Neuronal stem cell (in vitro differentiated cells): Measurements from ENCODE around the gene KIF21B.
A peak's percentile ranks its signal among the peaks of the same experiment; 100 is the strongest.

Experiments
- DNase-seq: peaks from one replicate; pipeline ENCODE4 v3.0.0-alpha.2; 2013; ENCODE audit warnings: low spot score
- H2AFZ ChIP-seq: one replicate; pipeline ENCODE4 v1.6.1; 2013; ENCODE audit warnings: mild to moderate bottlenecking, low read length, inconsistent platforms
- H2AK5ac ChIP-seq: 2 replicates; pipeline ENCODE4 v1.6.1; 2013; ENCODE audit warnings: low read depth, mild to moderate bottlenecking, inconsistent platforms, low read length, moderate library complexity, mixed read lengths
- H2BK120ac ChIP-seq: 2 replicates; pipeline ENCODE4 v1.6.1; 2013; ENCODE audit warnings: low read depth, mild to moderate bottlenecking, inconsistent platforms, low read length, moderate library complexity, mixed read lengths
- H2BK12ac ChIP-seq: one replicate; pipeline ENCODE4 v1.6.1; 2013; ENCODE audit warnings: low read length, inconsistent platforms
- H2BK15ac ChIP-seq: 2 replicates; pipeline ENCODE4 v1.6.1; 2013; ENCODE audit warnings: mild to moderate bottlenecking, low read length, inconsistent platforms, mixed read lengths
- H2BK5ac ChIP-seq: one replicate; pipeline ENCODE4 v1.6.1; 2013; ENCODE audit warnings: inconsistent platforms, mild to moderate bottlenecking, low read length, moderate library complexity
- H3K14ac ChIP-seq: one replicate; pipeline ENCODE4 v1.6.1; 2013; ENCODE audit warnings: low read length, inconsistent platforms
- H3K18ac ChIP-seq: 2 replicates; pipeline ENCODE4 v1.6.1; 2013; ENCODE audit warnings: low read length, inconsistent platforms
- H3K23ac ChIP-seq: 2 replicates; pipeline ENCODE4 v1.6.1; 2013; ENCODE audit warnings: low read depth, mild to moderate bottlenecking, mixed read lengths, low read length, inconsistent platforms; ENCODE audit not compliant: poor library complexity
- H3K27ac ChIP-seq: replicated peaks from 3 replicates; pipeline ENCODE4 v1.5.1; 2013; ENCODE audit warnings: low read length, inconsistent platforms
- H3K27me3 ChIP-seq, 3 experiments: 2 replicates each; pipeline ENCODE4 v1.6.1; 2013; ENCODE audit warnings: low read length in 3 of 3, mild to moderate bottlenecking in 2 of 3, inconsistent platforms in 1 of 3, low read depth in 1 of 3, mixed read lengths in 1 of 3, moderate library complexity in 1 of 3; ENCODE audit not compliant: control insufficient read depth in 3 of 3, insufficient read depth in 3 of 3
- H3K36me3 ChIP-seq, 2 donors: replicated peaks in 1 of 2; 2 replicates each; pipeline ENCODE4 v1.6.1; 2013; ENCODE audit warnings: low read length in 2 of 2; ENCODE audit not compliant: control insufficient read depth in 2 of 2, insufficient read depth in 2 of 2
- H3K4ac ChIP-seq: 2 replicates; pipeline ENCODE4 v1.6.1; 2013; ENCODE audit warnings: inconsistent platforms, mild to moderate bottlenecking, low read length, moderate library complexity
- H3K4me1 ChIP-seq, 2 donors: 1 replicate in 1 of 2; 2 replicates in 1 of 2; pipeline ENCODE4 v1.6.1; 2013; ENCODE audit warnings: low read length in 2 of 2, low read depth in 1 of 2; ENCODE audit not compliant: control insufficient read depth in 2 of 2, insufficient read depth in 1 of 2
- H3K4me2 ChIP-seq: one replicate; pipeline ENCODE4 v1.6.1; 2013; ENCODE audit warnings: mild to moderate bottlenecking, low read length, inconsistent platforms; ENCODE audit not compliant: insufficient read depth, poor library complexity, severe bottlenecking
- H3K4me3 ChIP-seq, 2 donors: 2 replicates each; pipeline ENCODE4 v1.5.1; 2013; ENCODE audit warnings: low read length in 2 of 2, mild to moderate bottlenecking in 2 of 2, inconsistent platforms in 1 of 2, moderate library complexity in 1 of 2
- H3K79me1 ChIP-seq: one replicate; pipeline ENCODE4 v1.6.1; 2013; ENCODE audit warnings: low read depth, mild to moderate bottlenecking, inconsistent platforms, low read length, moderate library complexity
- H3K9ac ChIP-seq: one replicate; pipeline ENCODE4 v1.6.1; 2013; ENCODE audit warnings: mild to moderate bottlenecking, low read depth, low read length, inconsistent platforms; ENCODE audit not compliant: poor library complexity
- H3K9me3 ChIP-seq, 2 donors: replicated peaks in 1 of 2; 2 replicates each; pipeline versions ENCODE3 to v1.6.1; 2013; ENCODE audit warnings: low read length in 2 of 2, mild to moderate bottlenecking in 2 of 2, inconsistent platforms in 1 of 2, low read depth in 1 of 2, mixed read lengths in 1 of 2, moderate library complexity in 1 of 2; ENCODE audit not compliant: control insufficient read depth in 2 of 2, insufficient read depth in 1 of 2
- H4K8ac ChIP-seq: one replicate; pipeline ENCODE4 v1.6.1; 2013; ENCODE audit warnings: low read depth, mild to moderate bottlenecking, inconsistent platforms, low read length, moderate library complexity
- H4K91ac ChIP-seq: one replicate; pipeline ENCODE4 v1.6.1; 2013; ENCODE audit warnings: low read length, low read depth, mild to moderate bottlenecking, inconsistent platforms; ENCODE audit not compliant: poor library complexity
- whole genome bisulfite sequencing, 2 donors: extraction: QIAGEN DNeasy Blood & Tissue Kit; methylation state at CpG; one replicate each; pipeline ENCODE4 v1.1.7; 2013; ENCODE audit warnings: missing lambda C conversion rate in 2 of 2, mixed read lengths in 1 of 2; ENCODE audit not compliant: insufficient read length in 2 of 2, insufficient replicate concordance in 1 of 2; ENCODE audit errors: extremely low coverage in 2 of 2; 5-methylcytosine and 5-hydroxymethylcytosine counted together

The KIF21B gene

GRCh38 chr1:200999667-201000066, 23.8 kb downstream of the KIF21B start:
- Histone ChIP-seq H4K91ac (no peak overlapping the region), H3K23ac (peak overlapping the region; percentile 52), H3K79me1 (peaks cover 2% of the 10 kb centered on the region), H2BK12ac (no peak overlapping the region), H2AFZ (no peak overlapping the region), H2BK120ac (no peak overlapping the region), H3K9ac (no peak overlapping the region), H3K4me2 (no peak overlapping the region), H2AK5ac (no peak overlapping the region), H3K4ac (no peak overlapping the region), H3K4me1 (no peaks in the 10 kb centered on the region), H3K4me3 (no peak overlapping the region), H3K14ac (peak overlapping the region; percentile 5), H3K18ac (no peak overlapping the region), H3K36me3 (peaks cover 8 to 77% of the 10 kb centered on the region in 2 donors), H3K27me3 (no peaks in the 10 kb centered on the region), H3K9me3 (no peaks in the 10 kb centered on the region), H2BK5ac (no peak overlapping the region), H4K8ac (peak overlapping the region; percentile 30), H3K27ac (no peak overlapping the region), H2BK15ac (no peak overlapping the region)
- WGBS, 2 donors: no CpG with 5 or more reads among the region's 14 CpGs
- no peak for DNase-seq

- no peak overlapping the region for H2BK15ac ChIP-seq
- H3K9ac ChIP-seq: no peak overlapping the region
- H2AK5ac ChIP-seq: no peak overlapping the region
- H2BK12ac ChIP-seq: no peak overlapping the region
- H3K18ac ChIP-seq: no peak overlapping the region
- no peak overlapping the region for H3K23ac ChIP-seq
- H3K4ac ChIP-seq: no peak overlapping the region
- no peaks in the 10 kb centered on the region for H3K9me3 ChIP-seq
- peak overlapping the region; percentile 4 for H2BK5ac ChIP-seq
- H3K4me3 ChIP-seq: no peak overlapping the region
- peaks cover 6 to 70% of the 10 kb centered on the region in 2 donors for H3K36me3 ChIP-seq
- H3K27ac ChIP-seq: no peak overlapping the region
- H3K4me2 ChIP-seq: no peak overlapping the region
- H3K27me3 ChIP-seq: no peaks in the 10 kb centered on the region
- H4K8ac ChIP-seq: no peak overlapping the region
- H4K91ac ChIP-seq: no peak overlapping the region
- H3K4me1 ChIP-seq: peaks cover 0 to 6% of the 10 kb centered on the region in 2 donors
- DNase-seq: no peak
- no CpG with 5 or more reads among the region's 16 CpGs for WGBS, 2 donors
- peaks cover 2% of the 10 kb centered on the region for H3K79me1 ChIP-seq
- H3K14ac ChIP-seq: no peak overlapping the region
- no peak overlapping the region for H2AFZ ChIP-seq
- H2BK120ac ChIP-seq: no peak overlapping the region
Measured at GRCh38 chr1:200998323-200998722, 25.2 kb downstream of the KIF21B start.

- Histone ChIP-seq H3K9me3 (no peaks in the 10 kb centered on the region), H2BK120ac (no peak overlapping the region), H2AK5ac (peak overlapping the region; percentile 78), H3K27ac (no peak overlapping the region), H2BK15ac (no peak overlapping the region), H3K4me1 (peaks cover 0 to 17% of the 10 kb centered on the region in 2 donors), H3K27me3 (no peaks in the 10 kb centered on the region), H2AFZ (no peak overlapping the region), H3K79me1 (no peaks in the 10 kb centered on the region), H3K36me3 (peaks cover 25 to 83% of the 10 kb centered on the region in 2 donors), H2BK5ac (no peak overlapping the region), H3K9ac (no peak overlapping the region), H2BK12ac (no peak overlapping the region), H3K4ac (no peak overlapping the region), H3K4me3 (peak overlapping the region in 1 of 2 donors; percentile 43), H3K4me2 (no peak overlapping the region), H4K91ac (no peak overlapping the region), H3K18ac (peak overlapping the region; percentile 20), H4K8ac (peak overlapping the region; percentile 10), H3K23ac (peak overlapping the region; percentile 17), H3K14ac (no peak overlapping the region)
- WGBS, 2 donors: no CpG with 5 or more reads among the region's 4 CpGs
- no peak for DNase-seq
Measured at GRCh38 chr1:200992382-200993048, 31.0 kb downstream of the KIF21B start.

- Histone ChIP-seq H3K14ac (peak overlapping the region; percentile 63), H3K4ac (no peak overlapping the region), H2BK5ac (no peak overlapping the region), H2AK5ac (peak overlapping the region; percentile 83), H3K79me1 (no peaks in the 10 kb centered on the region), H3K4me3 (peak overlapping the region in 1 of 2 donors; percentile 10), H3K9me3 (no peaks in the 10 kb centered on the region), H3K27ac (peak overlapping the region; percentile 39), H2BK15ac (no peak overlapping the region), H3K27me3 (no peaks in the 10 kb centered on the region), H2BK12ac (no peak overlapping the region), H3K4me2 (no peak overlapping the region), H4K8ac (no peak overlapping the region), H2AFZ (no peak overlapping the region), H3K36me3 (peaks cover 27 to 92% of the 10 kb centered on the region in 2 donors), H4K91ac (no peak overlapping the region), H3K9ac (peak overlapping the region; percentile 3), H3K4me1 (peaks cover 0 to 17% of the 10 kb centered on the region in 2 donors), H2BK120ac (no peak overlapping the region), H3K18ac (peak overlapping the region; percentile 59), H3K23ac (peak overlapping the region; percentile 92)
- no CpG with 5 or more reads among the region's 10 CpGs for WGBS, 2 donors
- DNase-seq: no peak
Measured at GRCh38 chr1:200991097-200991614, 32.4 kb downstream of the KIF21B start.
